T-helper 1 cell treated with Interleukin-12 subunit alpha and Interleukin-12 subunit beta and Interleukin-4 antibody, amounts not matched to agents 30 μg/mL and 1 μg/mL, for 36 hours (primary cell): Measurements from ENCODE around the gene CDK14.

ENCODE experiments used
- H3K27ac Mint-ChIP-seq: one replicate; pipeline ENCODE4 v1.8.0; 2021; ENCODE audit warnings: mild to moderate bottlenecking, mixed read lengths
- H3K27me3 Mint-ChIP-seq: one replicate; pipeline ENCODE4 v1.8.0; 2021; ENCODE audit warnings: low read depth, mixed read lengths
- H3K36me3 Mint-ChIP-seq: one replicate; pipeline ENCODE4 v1.8.0; 2021; ENCODE audit warnings: low read depth, mixed read lengths
- H3K4me1 Mint-ChIP-seq: one replicate; pipeline ENCODE4 v1.8.0; 2021; ENCODE audit warnings: low read depth, mixed read lengths
- H3K4me3 Mint-ChIP-seq: one replicate; pipeline ENCODE4 v1.8.0; 2021; ENCODE audit warnings: mild to moderate bottlenecking, moderate library complexity, mixed read lengths
- H3K9me3 Mint-ChIP-seq: one replicate; pipeline ENCODE4 v1.8.0; 2021; ENCODE audit warnings: mixed read lengths

The CDK14 gene

GRCh38 chr7:90836937-90837336, 240.8 kb downstream of the CDK14 start:
- Mint-ChIP-seq H3K9me3 (peaks cover 11% of the 10 kb centered on the region), H3K27me3 (no peaks in the 10 kb centered on the region), H3K36me3 (no peaks in the 10 kb centered on the region), H3K4me3 (no peak overlapping the region), H3K27ac (no peak overlapping the region), H3K4me1 (no peaks in the 10 kb centered on the region)

GRCh38 chr7:90838799-90839198, 242.7 kb downstream of the CDK14 start:
- no peaks in the 10 kb centered on the region for H3K27me3 Mint-ChIP-seq
- no peak overlapping the region for H3K27ac Mint-ChIP-seq
- no peak overlapping the region for H3K4me3 Mint-ChIP-seq
- H3K36me3 Mint-ChIP-seq, result no peaks in the 10 kb centered on the region
- H3K9me3 Mint-ChIP-seq, result peaks cover 11% of the 10 kb centered on the region
- no peaks in the 10 kb centered on the region for H3K4me1 Mint-ChIP-seq

- Mint-ChIP-seq H3K4me1 (no peaks in the 10 kb centered on the region), H3K27me3 (no peaks in the 10 kb centered on the region), H3K36me3 (no peaks in the 10 kb centered on the region), H3K9me3 (peaks cover 11% of the 10 kb centered on the region), H3K4me3 (no peak overlapping the region), H3K27ac (no peak overlapping the region)
Measured at GRCh38 chr7:90839316-90839715, 243.2 kb downstream of the CDK14 start.

GRCh38 chr7:90839727-90840291, 243.7 kb downstream of the CDK14 start:
- no peaks in the 10 kb centered on the region for H3K27me3 Mint-ChIP-seq
- H3K4me1 Mint-ChIP-seq, result no peaks in the 10 kb centered on the region
- no peak overlapping the region for H3K27ac Mint-ChIP-seq
- H3K4me3 Mint-ChIP-seq, result no peak overlapping the region
- no peaks in the 10 kb centered on the region for H3K36me3 Mint-ChIP-seq
- peaks cover 11% of the 10 kb centered on the region for H3K9me3 Mint-ChIP-seq

GRCh38 chr7:90841759-90842429, 245.8 kb downstream of the CDK14 start:
- Mint-ChIP-seq H3K9me3 (peaks cover 11% of the 10 kb centered on the region), H3K27ac (no peak overlapping the region), H3K27me3 (no peaks in the 10 kb centered on the region), H3K36me3 (no peaks in the 10 kb centered on the region), H3K4me1 (no peaks in the 10 kb centered on the region), H3K4me3 (no peak overlapping the region)

- Mint-ChIP-seq H3K4me3 (no peak overlapping the region), H3K27me3 (no peaks in the 10 kb centered on the region), H3K27ac (no peak overlapping the region), H3K36me3 (no peaks in the 10 kb centered on the region), H3K9me3 (peaks cover 11% of the 10 kb centered on the region), H3K4me1 (no peaks in the 10 kb centered on the region)
Measured at GRCh38 chr7:90842430-90842788, 246.3 kb downstream of the CDK14 start.

GRCh38 chr7:90843472-90843871, 247.4 kb downstream of the CDK14 start:
- peaks cover 7% of the 10 kb centered on the region for H3K9me3 Mint-ChIP-seq
- no peaks in the 10 kb centered on the region for H3K4me1 Mint-ChIP-seq
- no peak overlapping the region for H3K27ac Mint-ChIP-seq
- H3K4me3 Mint-ChIP-seq, result no peak overlapping the region
- H3K36me3 Mint-ChIP-seq, result no peaks in the 10 kb centered on the region
- H3K27me3 Mint-ChIP-seq, result no peaks in the 10 kb centered on the region

GRCh38 chr7:90844421-90844820, 248.3 kb downstream of the CDK14 start:
- no peaks in the 10 kb centered on the region for H3K36me3 Mint-ChIP-seq
- H3K9me3 Mint-ChIP-seq, result no peaks in the 10 kb centered on the region
- no peaks in the 10 kb centered on the region for H3K4me1 Mint-ChIP-seq
- H3K4me3 Mint-ChIP-seq, result no peak overlapping the region
- no peaks in the 10 kb centered on the region for H3K27me3 Mint-ChIP-seq
- no peak overlapping the region for H3K27ac Mint-ChIP-seq

- Mint-ChIP-seq H3K27ac (no peak overlapping the region), H3K9me3 (no peaks in the 10 kb centered on the region), H3K36me3 (no peaks in the 10 kb centered on the region), H3K4me3 (no peak overlapping the region), H3K27me3 (no peaks in the 10 kb centered on the region), H3K4me1 (no peaks in the 10 kb centered on the region)
Measured at GRCh38 chr7:90846192-90846591, 250.1 kb downstream of the CDK14 start.

GRCh38 chr7:90850066-90850465, 253.9 kb downstream of the CDK14 start:
- Mint-ChIP-seq H3K36me3 (no peaks in the 10 kb centered on the region), H3K27me3 (no peaks in the 10 kb centered on the region), H3K4me1 (no peaks in the 10 kb centered on the region), H3K27ac (no peak overlapping the region), H3K9me3 (no peaks in the 10 kb centered on the region), H3K4me3 (no peak overlapping the region)

GRCh38 chr7:90850471-90850870, 254.3 kb downstream of the CDK14 start:
- Mint-ChIP-seq H3K27me3 (no peaks in the 10 kb centered on the region), H3K27ac (no peak overlapping the region), H3K4me3 (no peak overlapping the region), H3K36me3 (no peaks in the 10 kb centered on the region), H3K9me3 (no peaks in the 10 kb centered on the region), H3K4me1 (no peaks in the 10 kb centered on the region)

- Mint-ChIP-seq H3K4me3 (no peak overlapping the region), H3K9me3 (no peaks in the 10 kb centered on the region), H3K4me1 (no peaks in the 10 kb centered on the region), H3K27me3 (no peaks in the 10 kb centered on the region), H3K27ac (no peak overlapping the region), H3K36me3 (no peaks in the 10 kb centered on the region)
Measured at GRCh38 chr7:90853205-90853604, 257.1 kb downstream of the CDK14 start.

- no peak overlapping the region for H3K4me3 Mint-ChIP-seq
- H3K9me3 Mint-ChIP-seq, result no peaks in the 10 kb centered on the region
- H3K4me1 Mint-ChIP-seq, result no peaks in the 10 kb centered on the region
- no peaks in the 10 kb centered on the region for H3K27me3 Mint-ChIP-seq
- H3K27ac Mint-ChIP-seq, result no peak overlapping the region
- H3K36me3 Mint-ChIP-seq, result no peaks in the 10 kb centered on the region
Measured at GRCh38 chr7:90856351-90857070, 260.4 kb downstream of the CDK14 start.

GRCh38 chr7:90857603-90858002, 261.5 kb downstream of the CDK14 start:
- Mint-ChIP-seq H3K4me3 (no peak overlapping the region), H3K4me1 (no peaks in the 10 kb centered on the region), H3K9me3 (no peaks in the 10 kb centered on the region), H3K27me3 (no peaks in the 10 kb centered on the region), H3K36me3 (no peaks in the 10 kb centered on the region), H3K27ac (no peak overlapping the region)

- H3K36me3 Mint-ChIP-seq, result no peaks in the 10 kb centered on the region
- no peak overlapping the region for H3K27ac Mint-ChIP-seq
- no peak overlapping the region for H3K4me3 Mint-ChIP-seq
- no peaks in the 10 kb centered on the region for H3K27me3 Mint-ChIP-seq
- H3K4me1 Mint-ChIP-seq, result no peaks in the 10 kb centered on the region
- H3K9me3 Mint-ChIP-seq, result no peaks in the 10 kb centered on the region
Measured at GRCh38 chr7:90858546-90858945, 262.4 kb downstream of the CDK14 start.
